ENCODE results near the gene PRXL2A. TPM values are rescaled to one million over a fixed set of nuclear protein-coding genes. Genes with fewer than 3 reads are reported as not detected.
"Not testable (repeated sequence)": the region's sequence is repeated elsewhere in the genome, so short reads cannot be mapped to it uniquely, and the experiment has no call there.

The PRXL2A gene
- total RNA-seq, 1 donor from 2014 or later = 101 TPM

DNA sequence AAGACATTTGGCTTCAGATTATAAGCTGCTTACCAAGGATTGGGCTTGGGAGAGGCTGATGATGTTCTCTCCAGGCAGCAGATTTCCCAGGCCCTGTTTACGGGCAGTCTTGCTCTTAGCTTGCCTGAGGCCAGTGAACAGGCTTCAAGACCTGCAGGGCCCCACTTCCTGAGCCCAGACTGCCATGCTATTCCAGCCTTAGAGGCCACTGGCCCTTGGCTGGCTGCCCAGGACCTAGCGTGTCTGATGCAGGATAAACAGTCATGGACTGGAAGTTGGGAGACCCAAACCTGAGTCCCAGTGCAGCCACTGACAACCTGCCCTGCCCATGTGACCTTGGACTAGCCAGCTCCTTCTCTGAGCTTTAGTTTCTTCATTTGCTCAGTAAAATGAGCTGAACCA, 2.9 kb downstream of the PRXL2A start:
- DNase-seq (ENCODE audit: low read depth in 2 of 2) = peak; percentile 90 to 98

DNA sequence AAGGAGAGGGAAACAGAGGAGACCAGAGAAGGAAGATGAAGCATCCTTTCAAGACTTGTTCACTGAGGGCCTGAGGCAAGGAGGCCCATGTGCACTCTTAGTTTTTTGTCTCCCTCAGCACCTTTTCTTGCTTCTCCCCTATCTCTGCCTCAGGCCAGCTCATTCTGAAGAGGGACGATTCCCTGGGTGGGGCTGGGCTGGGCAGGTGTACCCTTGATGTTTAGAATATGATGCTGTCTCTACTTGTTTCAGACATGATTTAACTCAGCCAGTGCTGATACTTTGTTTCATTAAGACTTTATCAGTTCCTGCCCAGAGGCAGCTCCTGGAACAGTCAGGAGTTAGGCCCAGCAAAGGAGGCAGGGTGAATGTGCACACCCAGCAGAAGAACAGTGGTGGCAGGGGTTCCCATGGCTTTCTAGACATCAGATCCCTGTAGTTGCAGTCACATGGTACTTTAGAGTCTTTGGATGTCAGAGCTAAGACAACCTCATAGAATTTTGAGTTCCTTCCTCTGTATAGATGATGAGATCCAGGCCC, 3.4 kb downstream of the PRXL2A start:
- DNase-seq (ENCODE audit: low read depth in 2 of 2) = peak in 1 of 2 donors; percentile 38

- peak; percentile 83 to 97 for DNase-seq (ENCODE audit: low read depth in 2 of 2)
Measured at GRCh38 chr10:80412486-80412885, 4.1 kb downstream of the PRXL2A start.

DNA sequence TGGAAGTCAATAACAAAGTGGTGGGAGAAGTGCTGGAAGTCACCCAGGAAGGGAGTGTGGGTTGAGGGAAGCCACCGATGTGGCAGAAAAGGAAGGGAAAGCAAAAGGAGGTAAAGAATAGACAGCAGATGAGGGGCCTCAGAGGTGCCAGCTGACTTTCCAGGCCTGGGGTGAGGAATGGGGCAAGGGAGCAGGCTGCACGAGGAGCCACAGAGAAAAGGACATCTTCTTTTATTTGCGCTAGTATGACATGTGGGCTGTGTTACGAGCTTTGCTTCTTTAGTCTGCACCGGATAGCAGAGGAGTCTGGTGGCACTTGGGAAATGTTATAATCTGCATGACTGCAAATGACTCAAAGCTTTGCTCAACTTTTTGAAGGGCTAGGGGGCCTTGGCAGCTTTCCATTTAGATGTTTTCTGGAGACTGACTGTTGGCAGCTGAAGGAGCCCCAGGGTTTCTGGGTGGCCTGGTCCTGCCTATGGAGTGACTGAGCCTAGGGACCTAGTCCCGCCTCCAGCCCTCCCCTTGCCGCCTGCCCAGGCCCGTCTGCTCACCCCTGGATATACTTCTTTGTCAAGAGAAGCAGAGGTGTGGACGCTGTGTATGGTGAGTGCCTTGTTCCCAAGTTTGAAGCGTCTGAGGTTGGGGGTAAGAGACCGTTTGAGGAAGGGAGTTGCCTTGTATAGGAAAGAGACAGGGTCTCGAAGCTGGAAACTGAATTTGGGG, 5.1 kb downstream of the PRXL2A start:
- peak in 1 of 2 donors; percentile 78 for DNase-seq (ENCODE audit: low read depth in 2 of 2)

GRCh38 chr10:80414142-80414895, 6.0 kb downstream of the PRXL2A start:
- peak in 1 of 2 donors; percentile 79 for DNase-seq (ENCODE audit: low read depth in 2 of 2)

DNA sequence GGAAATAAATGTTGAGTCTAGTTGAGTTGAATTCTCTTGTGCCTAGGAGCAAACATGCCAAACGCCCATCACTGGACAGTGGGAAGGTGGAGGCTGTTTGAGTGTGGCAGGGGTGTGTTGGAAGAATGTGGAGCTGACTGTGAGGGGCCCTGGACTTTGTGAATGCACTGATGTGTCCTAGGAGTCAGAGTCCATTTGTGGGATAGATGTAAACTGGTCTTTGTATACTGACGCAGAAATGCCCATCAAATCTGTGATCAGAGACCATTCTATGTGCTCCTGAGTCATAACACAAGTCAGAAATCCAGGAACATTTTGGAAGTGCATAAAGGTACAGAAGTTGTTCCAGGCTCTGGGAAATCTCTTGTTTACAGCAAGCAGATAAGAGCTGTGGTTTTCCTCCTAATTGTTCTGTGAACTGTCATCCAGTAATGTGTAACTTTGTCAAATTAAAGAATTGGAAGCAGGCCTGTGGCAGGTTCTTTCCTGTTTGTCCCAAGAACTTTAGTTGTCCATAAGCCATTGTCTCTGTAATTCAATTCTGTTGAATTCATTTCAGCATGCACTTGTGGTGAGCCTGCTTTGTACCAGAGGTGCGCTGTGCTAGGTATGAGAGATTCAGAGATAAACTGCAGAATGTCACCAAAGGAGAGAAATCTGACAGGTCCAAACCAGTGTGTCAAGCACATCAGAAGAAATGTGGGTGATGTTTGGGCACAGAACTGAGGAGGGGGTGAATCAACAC, 7.6 kb downstream of the PRXL2A start:
- DNase-seq (ENCODE audit: low read depth in 2 of 2) = peak in 1 of 2 donors; percentile 52

DNA sequence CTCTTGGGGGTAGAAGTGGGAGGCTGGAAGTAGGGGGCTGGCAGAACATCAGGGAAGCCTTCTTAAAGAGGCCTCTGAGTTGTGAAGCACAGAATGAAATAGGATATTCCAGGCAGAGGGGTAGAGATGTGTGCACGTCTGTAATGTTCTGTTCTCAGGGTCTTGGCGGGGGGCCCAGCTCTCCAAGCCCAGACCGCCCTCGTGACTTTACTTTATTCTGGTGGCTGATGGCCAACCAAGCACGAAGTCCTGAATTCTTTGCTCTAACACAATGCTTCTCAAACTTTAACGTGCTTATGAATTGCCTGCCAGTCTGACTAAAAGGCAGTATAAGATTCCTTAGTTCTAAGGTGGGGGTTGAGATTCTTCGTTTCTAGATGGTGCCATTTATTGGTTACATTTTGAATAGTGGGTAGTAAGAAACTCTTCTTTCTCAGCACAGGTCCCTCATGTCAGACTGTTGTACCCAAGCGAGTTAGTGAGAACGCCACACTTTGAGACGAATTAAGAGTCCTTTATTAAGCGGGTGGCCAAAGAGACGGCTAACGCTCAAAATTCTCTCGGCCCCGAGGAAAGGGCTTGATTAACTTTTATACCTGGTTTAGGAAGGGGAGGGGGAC, 8.2 kb downstream of the PRXL2A start:
- peak in 1 of 2 donors; percentile 76 for DNase-seq (ENCODE audit: low read depth in 2 of 2)

- not testable (repeated sequence) for DNase-seq (ENCODE audit: low read depth in 2 of 2)
Measured at GRCh38 chr10:80417256-80417655, 8.9 kb downstream of the PRXL2A start.

DNA sequence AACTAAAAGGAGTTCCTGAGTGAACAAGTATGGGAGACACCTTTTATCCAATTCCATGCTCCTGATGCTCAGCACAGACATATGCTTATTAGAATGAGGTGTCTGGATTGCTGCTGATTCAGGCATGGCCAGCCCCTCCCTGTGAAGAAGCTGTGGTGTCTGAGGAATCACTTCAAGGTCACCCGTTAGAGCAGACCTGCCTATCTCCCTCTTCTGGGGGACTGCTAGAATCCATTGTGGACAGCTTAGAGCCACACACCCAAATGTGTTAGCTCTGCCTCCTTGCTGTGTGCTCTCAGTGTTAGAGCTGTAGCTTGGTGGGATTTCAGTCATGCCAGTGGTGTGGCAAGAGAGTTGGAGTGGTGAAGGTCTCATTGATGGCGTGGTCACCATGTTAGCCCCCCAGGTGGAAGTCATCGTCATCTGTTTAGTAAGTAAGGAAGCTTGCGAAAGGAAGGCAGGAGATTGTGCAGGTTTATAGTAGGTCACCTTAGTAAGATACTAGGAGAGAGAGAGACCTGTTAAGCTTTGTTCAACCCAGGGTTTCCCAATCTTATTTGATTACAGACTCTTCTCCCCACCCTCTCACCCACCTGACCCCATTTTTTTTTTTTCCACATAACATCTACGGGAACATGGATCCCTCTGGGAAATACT, 12.8 kb downstream of the PRXL2A start:
- no peak for DNase-seq (ENCODE audit: low read depth in 2 of 2)

GRCh38 chr10:80421707-80422536, 13.6 kb downstream of the PRXL2A start:
- DNase-seq (ENCODE audit: low read depth in 2 of 2) = no peak

GRCh38 chr10:80425901-80426300, 17.6 kb downstream of the PRXL2A start:
- DNase-seq (ENCODE audit: low read depth in 2 of 2) = no peak

- no peak for DNase-seq (ENCODE audit: low read depth in 2 of 2)
Measured at GRCh38 chr10:80427541-80427940, 19.2 kb downstream of the PRXL2A start.

DNA sequence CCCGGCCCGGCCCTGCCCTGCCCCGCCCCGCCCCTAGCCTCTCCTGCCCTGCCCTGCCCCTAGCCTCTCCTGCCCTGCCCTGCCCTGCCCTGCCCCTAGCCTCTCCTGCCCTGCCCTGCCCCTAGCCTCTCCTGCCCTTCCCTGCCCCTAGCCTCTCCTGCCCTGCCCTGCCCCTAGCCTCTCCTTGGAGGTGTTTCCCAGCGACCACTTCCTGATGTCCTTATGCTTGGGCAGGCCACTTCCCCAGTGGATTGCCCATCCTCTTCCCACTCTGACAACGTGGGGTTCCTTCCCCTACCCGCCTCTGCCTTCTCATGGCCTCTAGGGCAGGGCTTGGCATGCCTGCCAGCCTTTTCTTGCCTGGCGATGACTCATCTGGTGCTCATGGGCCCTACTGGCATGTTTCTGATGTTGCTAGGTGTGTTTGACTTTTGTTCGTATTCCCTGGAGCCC, 21.2 kb downstream of the PRXL2A start:
- peak in 1 of 2 donors; percentile 32 for DNase-seq (ENCODE audit: low read depth in 2 of 2)

DNA sequence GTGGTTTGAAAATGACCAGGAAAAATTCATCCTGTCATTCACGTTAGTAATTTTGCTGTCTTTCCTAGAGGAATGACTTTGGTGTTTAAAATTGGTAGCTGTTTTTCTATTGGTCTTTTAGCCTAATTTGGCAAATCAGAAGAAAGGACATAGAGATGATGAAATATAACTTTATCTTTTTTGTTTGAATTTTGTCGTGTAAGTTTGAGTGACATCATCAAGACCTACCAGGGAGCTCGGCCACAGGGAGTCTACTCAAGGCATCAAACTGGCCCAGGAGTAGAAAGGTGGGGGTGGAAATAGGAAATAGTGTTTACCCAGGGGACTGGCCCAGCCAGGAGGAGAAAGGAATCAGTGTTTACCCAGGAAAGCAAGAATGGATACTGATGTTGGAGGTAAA, 24.8 kb downstream of the PRXL2A start:
- no peak for DNase-seq (ENCODE audit: low read depth in 2 of 2)

GRCh38 chr10:80436446-80437098, 28.2 kb downstream of the PRXL2A start:
- DNase-seq (ENCODE audit: low read depth in 2 of 2) = no peak

GRCh38 chr10:80437227-80437626, 28.9 kb downstream of the PRXL2A start:
- DNase-seq (ENCODE audit: low read depth in 2 of 2) = no peak

DNA sequence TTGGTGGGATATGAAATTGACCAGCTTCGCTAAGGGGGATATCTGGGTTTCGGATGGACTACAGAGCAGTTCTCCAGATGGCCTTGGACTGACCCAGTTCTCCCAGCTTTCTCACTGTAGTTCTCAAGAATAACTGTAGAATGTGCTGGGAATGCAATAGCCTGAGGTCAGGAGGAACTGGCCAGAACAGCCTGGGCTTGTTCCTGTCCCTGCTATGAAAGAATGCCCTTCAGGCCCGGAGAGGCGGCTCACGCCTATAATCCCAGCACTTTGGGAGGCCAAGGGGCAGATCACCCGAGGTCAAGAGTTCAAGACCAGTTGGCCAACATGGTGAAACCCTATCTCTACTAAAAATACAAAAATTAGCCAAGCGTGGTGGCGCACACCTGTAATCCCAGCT, 33.5 kb downstream of the PRXL2A start:
- no peak for DNase-seq (ENCODE audit: low read depth in 2 of 2)

DNA sequence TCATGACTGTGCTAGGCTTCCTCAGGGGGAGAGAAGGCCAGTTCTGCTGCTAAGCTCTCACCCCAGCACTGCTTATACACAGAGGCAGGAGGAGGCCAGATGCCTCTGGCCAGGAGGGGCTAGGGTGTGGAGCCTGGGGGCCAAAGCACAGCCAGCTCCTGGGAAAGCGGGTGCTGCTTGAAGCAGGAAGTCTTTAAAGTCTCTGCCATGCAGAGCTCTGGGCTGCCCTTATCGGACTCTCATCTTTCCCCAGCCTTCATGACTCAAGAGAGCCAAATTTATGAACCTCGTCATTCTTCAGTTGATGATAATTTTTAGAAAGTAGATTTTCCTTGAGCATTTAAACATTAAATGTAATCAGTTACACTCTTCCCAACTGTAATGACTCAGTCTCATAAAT, 34.5 kb downstream of the PRXL2A start:
- DNase-seq (ENCODE audit: low read depth in 2 of 2) = no peak

GRCh38 chr10:80443531-80443974, 35.2 kb downstream of the PRXL2A start:
- DNase-seq (ENCODE audit: low read depth in 2 of 2) = peak in 1 of 2 donors; percentile 75

Measured in dermis microvascular lymphatic vessel endothelial cell (primary cell).